Measurements from ENCODE around the gene LDHAL6B. TPM values are rescaled to one million over a fixed set of nuclear protein-coding genes. Genes with fewer than 3 reads are reported as not detected.

The LDHAL6B gene
- total RNA-seq, 6 donors from 2014 or later: 2.1 TPM; not detected in 5

- peaks cover 0 to 22% (median 6%) of the 10 kb centered on the region in 4 donors for H3K36me3 ChIP-seq
- H3K27me3 ChIP-seq: no peaks in the 10 kb centered on the region
- TF ChIP-seq POLR2AphosphoS5 (IDR thresholded peaks at IDR 0.05) (no peak), POLR2A (IDR thresholded peaks at IDR 0.05) (no peak), CTCF (IDR thresholded peaks at IDR 0.05) (no peak), EP300 (IDR thresholded peaks at IDR 0.05) (no peak)
- ATAC-seq (ENCODE audit: low FRiP score in 2 of 2) (peak in 1 of 2 donors; percentile 19), DNase-seq (peak in 1 of 2 donors; percentile 68)
- 51 to 75% methylated on average over 10 to 11 of the region's 11 CpGs for WGBS, 2 donors
- no peak overlapping the region for H3K4me3 ChIP-seq
- peak overlapping the region in 2 of 4 donors; percentile 55 to 72 for H3K27ac ChIP-seq
- no peaks in the 10 kb centered on the region for H3K9me3 ChIP-seq
- H3K4me1 ChIP-seq: peaks cover 0 to 16% (median 10%) of the 10 kb centered on the region in 4 donors
Observed at GRCh38 chr15:59166601-59167265, 39.9 kb upstream of the LDHAL6B start.

- ATAC-seq (ENCODE audit: low FRiP score in 2 of 2): peak in 1 of 2 donors; percentile 27
- peak overlapping the region in 2 of 4 donors; percentile 31 to 71 for H3K27ac ChIP-seq
- H3K4me3 ChIP-seq: no peak overlapping the region
- DNase-seq: peak in 1 of 2 donors; percentile 42
- peaks cover 0 to 16% (median 10%) of the 10 kb centered on the region in 4 donors for H3K4me1 ChIP-seq
- H3K9me3 ChIP-seq: no peaks in the 10 kb centered on the region
- no peaks in the 10 kb centered on the region for H3K27me3 ChIP-seq
- H3K36me3 ChIP-seq: peaks cover 0 to 13% (median 6%) of the 10 kb centered on the region in 4 donors
- WGBS, 2 donors: 81 to 82% methylated on average over 7 of the region's 7 CpGs
- TF ChIP-seq CTCF (IDR thresholded peaks at IDR 0.05) (no peak), POLR2AphosphoS5 (IDR thresholded peaks at IDR 0.05) (no peak), POLR2A (IDR thresholded peaks at IDR 0.05) (no peak), EP300 (IDR thresholded peaks at IDR 0.05) (no peak)
Observed at GRCh38 chr15:59168536-59168935, 38.1 kb upstream of the LDHAL6B start.

GRCh38 chr15:59169251-59169708 is 37.4 kb upstream of the LDHAL6B start:
- Histone ChIP-seq H3K27ac (peak overlapping the region; percentile 50 to 82 (median 68)), H3K4me3 (no peak overlapping the region), H3K36me3 (peaks cover 0 to 13% (median 6%) of the 10 kb centered on the region in 4 donors), H3K9me3 (no peaks in the 10 kb centered on the region), H3K27me3 (no peaks in the 10 kb centered on the region), H3K4me1 (peaks cover 0 to 16% (median 10%) of the 10 kb centered on the region in 4 donors)
- WGBS, 2 donors: 73 to 83% methylated on average over 3 of the region's 3 CpGs
- ATAC-seq (ENCODE audit: low FRiP score in 2 of 2): peak in 1 of 2 donors; percentile 78
- no peak for DNase-seq
- TF ChIP-seq POLR2AphosphoS5 (IDR thresholded peaks at IDR 0.05) (no peak), POLR2A (IDR thresholded peaks at IDR 0.05) (no peak), CTCF (IDR thresholded peaks at IDR 0.05) (no peak), EP300 (IDR thresholded peaks at IDR 0.05) (peak in 1 of 4 donors; percentile 22)

DNA sequence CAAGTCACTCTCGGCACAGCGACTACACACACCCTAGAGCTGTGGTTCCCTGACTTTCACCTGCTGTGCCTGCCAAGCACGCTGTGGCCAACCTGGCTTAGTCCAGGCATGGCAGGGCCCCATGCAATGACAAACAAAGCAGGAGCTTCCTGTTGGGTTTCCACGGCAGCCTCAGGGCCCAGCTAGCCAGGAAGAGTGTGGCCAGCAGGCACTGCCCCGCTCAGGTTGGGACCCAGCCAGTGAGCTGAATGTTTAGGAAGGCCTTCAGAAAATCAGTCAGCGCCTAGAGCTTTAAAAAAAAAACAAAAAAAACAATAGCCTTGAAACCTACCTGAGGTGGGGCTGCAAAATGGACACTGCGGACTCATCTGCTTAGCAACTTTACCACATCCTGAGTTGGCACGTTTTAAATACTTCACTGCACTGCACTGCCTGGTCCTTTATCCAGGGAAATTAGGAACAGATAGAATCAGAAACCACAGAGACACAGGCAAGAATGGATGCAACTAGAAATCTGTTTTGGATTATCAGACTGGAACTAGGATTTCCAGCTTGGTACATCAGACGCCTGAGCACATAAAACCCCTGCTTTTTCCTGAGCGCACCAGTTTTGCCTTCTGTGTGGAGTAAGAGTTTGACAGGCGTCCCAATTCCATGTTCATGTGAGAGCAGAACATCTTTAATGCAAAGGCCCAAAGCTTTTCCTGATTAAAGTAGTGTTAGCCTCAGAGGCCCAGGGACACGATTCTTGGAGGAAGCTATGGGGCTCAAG is 36.2 kb upstream of the LDHAL6B start:
- H3K4me3 ChIP-seq: no peak overlapping the region
- DNase-seq (peak in 1 of 2 donors; percentile 50), ATAC-seq (ENCODE audit: low FRiP score in 2 of 2) (peak; percentile 8 to 24)
- H3K27ac ChIP-seq: peak overlapping the region; percentile 50 to 82 (median 68)
- H3K4me1 ChIP-seq: peaks cover 7 to 21% (median 18%) of the 10 kb centered on the region in 4 donors
- H3K36me3 ChIP-seq: peaks cover 0 to 13% (median 6%) of the 10 kb centered on the region in 4 donors
- 63 to 75% methylated on average over 11 to 12 of the region's 12 CpGs for WGBS, 2 donors
- H3K9me3 ChIP-seq: no peaks in the 10 kb centered on the region
- TF ChIP-seq EP300 (IDR thresholded peaks at IDR 0.05): no peak
- no peak for TF ChIP-seq POLR2A (IDR thresholded peaks at IDR 0.05)
- no peak for TF ChIP-seq POLR2AphosphoS5 (IDR thresholded peaks at IDR 0.05)
- no peak for TF ChIP-seq CTCF (IDR thresholded peaks at IDR 0.05)
- H3K27me3 ChIP-seq: no peaks in the 10 kb centered on the region
